Stimulated activated CD4-positive, alpha-beta T cell treated with anti-CD3 and anti-CD28 coated beads, Interleukin-12 subunit alpha, Interleukin-12 subunit beta, amount 100 ng/mL, for 24 hours (primary cell): ENCODE data around the gene SUN5.

Source experiments
- DNase-seq, 2 experiments: peaks; one replicate each; pipeline ENCODE4 v3.0.0-alpha.2; 2020; ENCODE audit warnings: low read depth in 2 of 2

SUN5 gene

DNA sequence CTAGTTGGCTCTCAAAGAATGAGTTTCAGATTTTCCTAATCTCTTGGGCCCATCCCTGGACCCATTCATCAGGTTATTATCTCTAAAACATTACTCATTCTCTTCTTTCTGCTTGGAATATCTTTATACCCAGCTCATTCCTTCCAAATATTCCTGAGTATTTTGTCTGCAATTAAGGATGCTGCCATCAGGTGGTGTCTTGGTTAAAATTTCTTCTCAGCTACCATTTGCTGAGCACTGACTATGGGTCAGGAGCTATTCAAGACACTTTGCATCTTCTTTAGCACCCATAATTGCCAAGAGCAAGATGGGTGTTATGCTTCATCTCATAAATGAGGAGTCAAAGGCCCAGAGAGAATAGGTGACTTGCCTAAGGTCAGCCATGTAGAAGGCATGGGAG is 8.4 kb downstream of the SUN5 start:
- DNase-seq = no peak

DNA sequence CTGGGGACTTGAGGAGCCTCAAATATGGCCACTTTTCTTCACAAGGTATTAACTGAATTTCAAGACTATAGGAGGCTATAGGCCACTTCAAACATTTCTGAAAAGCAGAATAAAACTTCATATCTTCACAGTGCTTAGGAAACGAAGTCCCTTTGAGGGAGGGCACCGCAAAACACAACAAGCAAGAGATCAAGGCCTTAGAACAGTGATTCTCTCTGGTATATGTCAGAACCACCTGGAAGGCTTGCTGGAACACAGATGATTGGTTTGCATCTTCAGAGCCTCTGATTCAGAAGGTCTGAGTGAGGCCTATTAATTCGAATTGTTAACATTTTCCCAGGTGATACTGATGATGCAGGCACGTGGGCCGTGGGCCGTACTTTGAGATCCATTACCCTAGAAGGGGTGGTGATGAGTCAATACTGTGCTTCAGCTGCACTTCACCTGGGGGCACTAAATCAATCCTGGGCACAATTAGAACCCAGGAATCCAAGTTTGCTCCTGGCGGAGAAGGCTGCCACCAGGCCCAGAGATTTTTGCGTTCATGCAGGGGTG is 10.7 kb downstream of the SUN5 start:
- no peak for DNase-seq

DNA sequence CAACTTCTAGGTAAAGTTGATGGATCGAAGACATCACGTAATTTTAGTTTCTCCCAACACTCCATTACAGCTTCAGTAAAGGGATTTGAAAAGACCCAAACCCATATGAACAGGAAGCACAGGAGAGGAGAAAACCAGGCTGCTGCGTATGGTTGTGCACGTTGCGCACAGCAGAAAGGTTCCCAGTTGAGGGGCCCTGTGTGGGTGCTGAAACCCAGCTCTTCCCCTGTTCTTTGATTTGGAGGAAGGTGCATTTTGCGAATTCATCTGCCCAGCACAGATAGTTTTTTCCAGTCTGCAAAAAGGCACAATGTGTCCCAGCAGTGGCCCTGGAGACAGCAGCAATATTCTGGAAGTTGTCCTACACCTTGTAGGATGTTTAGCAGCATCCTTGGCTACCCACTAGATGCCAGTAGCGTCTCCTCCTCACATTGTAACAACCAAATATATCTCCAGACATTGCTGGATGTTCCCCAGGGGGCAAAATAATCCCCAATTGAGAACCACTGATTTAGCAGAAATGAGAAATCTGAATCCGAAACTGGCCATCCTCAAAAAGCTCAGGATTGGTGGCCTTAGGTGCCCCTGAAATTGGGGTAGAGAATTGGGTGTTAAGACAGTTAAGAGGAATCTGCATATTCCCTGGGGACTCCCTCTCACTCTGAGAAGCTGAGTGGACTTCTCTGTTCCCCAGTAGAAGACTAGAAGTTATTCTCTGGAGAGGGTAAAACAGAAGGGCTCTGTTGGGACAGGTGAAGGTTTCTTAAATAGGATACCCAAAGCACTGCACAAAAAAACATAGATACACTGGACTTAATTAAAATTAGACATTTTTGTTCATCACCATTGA is 12.2 kb downstream of the SUN5 start:
- DNase-seq = no peak

DNA sequence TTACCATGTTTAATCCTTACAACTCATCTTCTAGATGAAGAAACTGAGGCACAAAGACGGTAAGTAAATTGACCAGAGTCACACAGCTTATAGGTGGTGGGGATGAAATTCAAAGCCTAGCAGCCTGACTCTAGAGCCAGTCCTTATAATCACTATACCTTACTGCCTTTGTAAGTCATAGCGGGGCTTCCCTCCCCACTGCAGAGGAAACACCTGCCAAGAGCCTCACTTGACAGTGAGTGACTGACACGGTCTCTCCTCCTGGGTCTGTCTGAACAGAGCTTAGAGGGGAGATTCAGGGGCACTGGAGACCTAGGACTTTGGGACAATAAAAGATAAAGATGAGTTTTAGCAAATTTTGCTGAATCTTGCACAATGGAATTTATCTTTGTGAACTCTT is 12.8 kb downstream of the SUN5 start:
- DNase-seq = no peak

DNA sequence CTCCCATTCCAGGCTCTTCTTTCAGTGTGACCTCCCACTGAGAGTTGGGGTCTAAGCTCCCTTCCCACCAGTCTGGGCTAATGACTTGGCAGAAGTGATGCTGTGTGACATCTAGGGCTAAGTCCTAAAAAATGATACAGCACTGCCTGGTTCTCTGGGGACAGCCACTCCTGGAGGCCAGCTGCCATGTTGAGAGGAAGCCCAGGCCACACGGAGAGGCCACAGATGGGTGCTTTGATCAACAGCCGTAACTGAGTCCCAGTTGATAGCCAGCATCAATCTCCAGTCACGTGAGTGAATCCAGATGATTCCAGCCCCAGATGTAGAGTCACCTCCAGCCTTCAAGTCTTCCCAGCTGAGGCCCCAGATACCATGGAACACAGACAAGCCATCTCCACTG is 13.8 kb downstream of the SUN5 start:
- DNase-seq = no peak

DNA sequence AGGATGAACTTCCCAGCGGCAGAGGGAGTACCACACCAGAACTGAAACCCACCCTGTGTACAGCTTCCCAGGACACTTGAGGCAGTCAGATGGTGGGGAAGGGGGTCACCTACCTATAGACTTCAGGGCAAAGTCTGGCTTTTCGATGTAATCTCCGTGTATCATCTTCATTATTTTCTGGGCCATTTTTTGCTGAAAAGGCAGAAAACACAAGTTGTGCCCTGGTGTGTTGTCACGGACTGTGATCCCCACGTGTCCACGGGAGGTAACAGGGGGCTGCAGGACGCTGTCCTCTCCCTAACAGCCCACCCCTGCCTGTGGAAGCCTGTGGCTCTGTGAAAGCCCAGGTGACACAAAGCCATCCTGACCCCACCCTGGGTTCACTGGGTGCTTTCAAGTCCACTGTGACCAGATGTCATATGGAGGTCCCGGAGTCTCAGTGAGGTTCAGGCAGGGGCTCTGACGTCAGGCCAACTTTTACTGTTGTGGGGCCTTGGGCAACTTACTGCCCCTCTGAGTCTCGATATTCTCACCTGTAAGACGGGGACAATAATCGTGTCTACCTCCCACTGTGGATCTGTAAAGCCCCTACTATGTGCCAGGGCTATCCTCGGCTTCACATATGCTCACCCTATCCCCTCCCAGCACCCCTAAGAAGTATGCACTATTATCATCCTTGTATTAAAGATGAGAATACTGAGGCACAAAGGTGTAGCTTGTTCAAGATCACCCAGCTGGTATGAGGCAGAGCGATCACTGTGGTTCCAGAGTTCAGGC is 14.5 kb downstream of the SUN5 start:
- no peak for DNase-seq

DNA sequence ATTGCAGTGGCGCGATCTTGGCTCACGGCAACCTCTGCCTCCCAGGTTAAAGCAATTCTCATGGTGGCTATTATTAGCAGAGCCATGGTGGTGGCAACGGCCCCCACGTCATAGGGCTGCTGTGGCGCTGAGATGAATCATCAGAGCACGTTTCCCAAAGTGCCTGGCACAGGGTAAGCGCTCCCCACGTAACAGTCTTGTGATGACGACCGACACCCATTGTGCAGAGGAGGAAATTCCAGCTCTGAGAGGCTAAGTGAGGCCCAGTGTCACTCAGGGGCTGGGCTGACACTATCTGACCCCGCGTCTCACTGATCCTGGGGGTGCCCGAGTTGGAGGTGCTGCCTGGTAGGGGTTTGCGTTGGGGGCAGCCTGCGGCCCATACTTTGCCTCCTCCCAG is 16.2 kb downstream of the SUN5 start:
- no peak for DNase-seq

DNA sequence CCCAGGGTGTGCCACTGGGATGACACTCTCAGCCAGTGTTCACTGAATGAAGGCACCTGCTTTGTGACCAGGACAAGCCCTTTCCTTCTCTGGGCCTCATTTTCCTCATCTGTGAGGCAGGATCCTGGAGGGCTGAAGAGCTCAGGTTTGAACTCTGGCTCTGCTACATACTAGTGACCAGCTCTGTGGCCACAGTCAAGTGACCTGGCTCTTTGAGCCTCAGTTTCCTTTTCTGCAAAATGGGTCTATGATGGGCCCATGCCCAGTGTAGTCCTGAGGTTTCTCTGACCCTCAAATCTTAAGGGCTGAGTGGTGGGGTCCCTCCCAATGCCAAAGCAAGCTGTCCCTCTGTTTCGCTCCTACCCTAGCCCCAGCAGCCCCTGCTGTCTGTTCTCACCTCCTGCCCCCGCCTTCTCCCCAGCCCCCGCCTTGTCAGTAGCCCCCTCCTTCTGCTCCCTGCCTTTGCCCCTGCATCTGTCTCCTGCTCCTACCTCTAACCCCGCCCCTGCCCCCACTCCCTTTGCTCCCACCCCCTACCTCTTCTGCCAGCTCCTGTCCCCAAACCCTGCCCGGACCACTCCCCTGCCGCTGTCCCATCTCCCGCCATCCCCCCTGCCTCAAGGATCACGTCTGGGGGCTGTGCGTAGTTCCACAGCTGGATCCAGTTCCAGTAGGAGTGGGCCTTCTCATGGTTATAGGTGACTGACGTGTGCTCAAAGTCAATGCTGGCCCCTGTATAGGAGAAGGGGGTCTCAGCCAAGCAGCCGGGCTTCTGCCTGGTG is 17.0 kb downstream of the SUN5 start:
- no peak for DNase-seq

DNA sequence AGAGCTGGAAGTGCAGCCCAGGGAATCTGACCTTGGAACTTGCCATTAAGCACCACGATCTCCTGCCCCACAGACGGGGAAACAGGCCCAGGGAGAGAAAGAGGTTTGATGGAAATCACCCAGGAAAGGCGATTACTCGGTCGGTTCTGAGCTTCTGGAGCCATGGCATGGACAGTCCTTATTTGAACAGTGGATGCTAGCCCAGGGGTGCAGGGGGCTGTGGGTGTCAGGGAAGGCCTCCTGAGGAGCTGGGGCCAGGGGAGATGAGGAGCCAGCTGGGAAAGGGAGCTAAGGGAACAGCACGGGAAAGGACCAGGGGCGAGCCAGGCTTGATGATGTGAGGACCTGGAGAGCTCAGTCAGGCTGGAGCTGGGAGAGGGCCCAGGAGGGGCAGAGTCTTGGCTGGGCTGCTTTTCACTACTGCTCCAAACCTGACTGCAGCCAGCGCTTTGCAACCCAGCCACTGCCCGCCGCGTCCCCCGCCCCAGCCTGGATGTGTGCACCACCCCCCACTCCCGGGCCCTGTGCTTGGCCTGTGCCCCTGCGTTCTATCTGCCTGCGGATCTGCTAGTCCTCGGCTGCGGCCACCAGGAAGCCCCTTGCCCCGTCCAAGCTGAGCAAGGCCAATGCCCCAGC is 17.8 kb downstream of the SUN5 start:
- DNase-seq = no peak

DNA sequence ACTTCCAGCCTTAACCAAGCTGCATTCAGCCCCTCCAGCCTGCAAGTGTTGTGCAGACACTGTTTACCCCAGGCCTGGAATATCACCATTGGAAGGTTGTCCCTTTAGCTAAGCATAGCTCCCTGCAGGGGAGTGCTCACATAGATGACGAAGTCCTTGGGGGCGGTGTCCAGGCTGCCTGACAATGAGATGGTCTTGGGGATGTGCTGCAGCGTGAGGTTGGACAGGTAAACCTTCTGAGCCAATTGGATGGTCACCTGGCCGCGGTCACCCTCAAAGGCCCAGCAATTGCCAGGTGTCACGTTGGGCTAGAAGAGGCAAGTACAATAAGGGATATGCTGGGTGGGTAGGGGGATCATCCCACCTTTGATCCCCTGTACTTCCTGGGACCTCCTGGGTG is 18.6 kb downstream of the SUN5 start:
- no peak for DNase-seq

DNA sequence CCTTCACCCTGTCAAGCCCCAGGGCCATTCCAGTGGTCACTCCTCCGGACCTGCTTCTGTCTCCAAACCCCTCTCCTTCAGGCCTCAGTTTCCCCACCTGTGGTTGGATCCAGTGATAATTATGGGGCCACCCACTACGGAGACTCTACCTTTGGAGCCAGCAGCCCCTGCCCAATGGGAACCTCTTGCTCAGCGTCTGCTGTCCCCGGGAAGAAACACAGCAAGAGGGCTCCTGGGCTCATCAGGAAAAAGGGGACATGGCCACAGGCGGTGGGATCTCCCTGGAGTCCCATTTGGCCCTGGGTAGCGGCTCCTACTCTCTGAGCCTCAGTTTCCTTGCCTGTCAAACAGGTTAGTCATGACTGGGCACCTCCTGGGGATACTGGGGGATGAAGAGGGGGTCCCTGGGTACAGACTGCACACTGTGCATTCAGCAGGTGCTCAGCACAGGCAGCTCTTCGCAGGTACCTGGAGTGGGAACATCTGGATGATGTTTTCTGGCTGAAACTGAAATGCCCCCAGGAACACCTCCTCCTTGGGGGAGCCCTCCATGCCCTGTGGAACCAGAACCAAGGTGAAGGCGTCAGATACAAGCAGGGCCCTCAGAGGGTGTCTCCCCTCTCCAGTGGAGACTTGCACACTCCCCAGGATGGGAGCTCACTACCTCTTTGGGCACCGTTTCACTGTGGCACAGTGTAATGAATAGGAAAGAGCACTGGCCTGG is 19.4 kb downstream of the SUN5 start:
- DNase-seq = no peak

DNA sequence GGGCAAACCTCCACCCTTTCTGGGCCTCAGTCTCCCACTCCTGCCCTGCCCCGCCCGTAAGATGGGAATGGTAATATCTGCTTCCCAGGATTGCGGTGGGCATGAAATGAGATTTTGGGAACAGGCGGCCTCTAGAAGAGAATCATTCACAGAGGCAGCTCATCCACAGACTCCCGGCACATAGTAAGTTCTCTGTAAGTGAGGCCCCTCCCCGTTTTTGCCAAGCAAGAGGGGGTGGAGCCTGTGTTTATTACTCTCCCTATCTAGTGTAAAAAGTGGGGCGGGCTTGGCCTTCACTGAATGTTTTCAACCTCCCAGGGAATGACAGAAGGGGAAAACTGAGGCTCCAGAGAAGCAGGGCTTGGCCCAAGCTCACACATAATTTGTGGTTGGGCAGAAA is 20.0 kb downstream of the SUN5 start:
- DNase-seq = no peak

DNA sequence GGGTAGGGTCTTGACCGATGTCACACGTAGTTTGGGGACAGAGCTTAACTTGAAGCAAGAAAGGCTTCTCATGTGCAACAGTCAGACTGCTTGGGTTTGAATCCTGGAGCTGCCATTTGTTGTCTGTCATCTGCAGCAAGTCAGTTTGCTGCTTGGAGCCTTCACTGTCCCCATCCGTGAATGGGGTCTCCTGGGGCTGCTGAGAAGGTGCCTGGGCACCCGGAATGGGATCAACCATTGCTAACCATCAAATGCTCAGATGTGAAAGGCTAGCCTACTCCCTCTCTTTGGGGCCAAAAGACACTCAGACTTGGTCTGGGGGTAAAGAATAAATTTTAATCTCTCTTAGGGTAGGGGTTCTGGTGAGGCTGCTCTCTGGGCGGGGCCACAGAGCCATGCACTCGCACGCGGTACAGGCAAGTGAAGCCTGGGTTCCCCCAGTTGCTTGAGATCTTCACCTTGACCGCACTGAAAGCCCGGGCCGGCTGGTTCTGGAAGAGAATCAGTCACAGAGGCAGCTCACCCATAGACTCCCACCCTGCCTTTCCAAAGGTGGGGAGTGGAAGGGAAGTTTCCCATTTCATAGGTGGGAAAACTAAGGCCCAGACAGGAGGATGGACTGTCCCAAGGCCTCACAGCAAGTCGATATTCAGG is 20.6 kb downstream of the SUN5 start:
- DNase-seq = no peak

DNA sequence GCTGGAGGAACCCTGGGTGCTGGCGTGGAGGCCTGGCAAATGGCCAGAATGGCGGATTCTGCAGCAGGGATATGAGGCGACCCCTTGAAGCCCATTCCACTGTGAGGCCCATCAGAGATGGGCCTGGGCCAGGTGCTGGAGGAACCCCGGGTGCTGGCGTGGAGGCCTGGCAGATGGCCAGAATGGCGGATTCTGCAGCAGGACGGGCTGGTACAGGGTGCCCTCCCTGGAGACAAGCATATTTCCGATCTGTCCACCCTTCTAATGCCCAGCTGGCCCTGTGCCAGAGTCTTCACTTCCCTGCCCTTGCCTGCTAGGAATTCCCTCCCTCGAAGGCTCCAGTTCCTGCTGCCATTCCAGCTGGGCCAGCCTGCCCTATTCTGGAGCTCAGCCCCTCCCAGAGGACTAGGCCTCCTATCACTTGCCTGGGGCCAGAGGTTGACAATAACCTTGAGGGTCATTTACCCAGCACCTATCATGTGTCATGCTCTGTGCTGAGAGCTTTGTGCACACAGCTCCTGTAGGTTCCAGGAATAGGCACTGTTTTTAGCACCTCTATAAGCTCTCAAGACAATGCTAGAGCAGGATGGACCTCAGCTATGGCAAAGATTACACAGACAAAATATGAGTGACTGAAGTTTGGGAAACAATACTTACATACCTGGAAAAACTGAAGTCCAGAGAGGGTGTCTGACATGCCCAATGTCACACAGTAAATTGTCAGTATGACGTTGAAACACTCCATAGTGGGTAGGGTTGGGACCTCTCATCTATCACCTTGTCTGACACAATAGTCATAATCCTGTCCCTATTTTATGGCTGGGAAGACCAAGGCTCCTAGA is 21.4 kb downstream of the SUN5 start:
- DNase-seq = no peak

DNA sequence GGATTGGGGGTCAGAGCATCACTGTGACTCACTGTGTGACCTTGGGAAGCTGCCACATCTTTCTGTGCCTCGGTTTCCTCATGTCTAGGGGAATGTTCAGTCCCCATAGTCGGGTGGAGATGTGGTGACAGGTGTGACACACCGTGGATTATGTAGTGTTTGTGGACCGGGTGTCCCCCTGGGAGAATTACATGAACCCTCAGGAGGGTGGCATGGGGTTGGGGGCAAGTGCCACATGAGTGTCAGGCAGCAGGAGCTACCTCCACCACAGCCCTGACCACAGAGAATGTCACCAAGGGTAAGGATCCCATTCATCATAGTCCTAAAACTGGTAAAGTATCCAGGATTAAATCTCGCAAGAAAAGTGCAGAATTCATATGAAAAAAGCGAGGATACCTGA is 23.2 kb downstream of the SUN5 start:
- no peak for DNase-seq

DNA sequence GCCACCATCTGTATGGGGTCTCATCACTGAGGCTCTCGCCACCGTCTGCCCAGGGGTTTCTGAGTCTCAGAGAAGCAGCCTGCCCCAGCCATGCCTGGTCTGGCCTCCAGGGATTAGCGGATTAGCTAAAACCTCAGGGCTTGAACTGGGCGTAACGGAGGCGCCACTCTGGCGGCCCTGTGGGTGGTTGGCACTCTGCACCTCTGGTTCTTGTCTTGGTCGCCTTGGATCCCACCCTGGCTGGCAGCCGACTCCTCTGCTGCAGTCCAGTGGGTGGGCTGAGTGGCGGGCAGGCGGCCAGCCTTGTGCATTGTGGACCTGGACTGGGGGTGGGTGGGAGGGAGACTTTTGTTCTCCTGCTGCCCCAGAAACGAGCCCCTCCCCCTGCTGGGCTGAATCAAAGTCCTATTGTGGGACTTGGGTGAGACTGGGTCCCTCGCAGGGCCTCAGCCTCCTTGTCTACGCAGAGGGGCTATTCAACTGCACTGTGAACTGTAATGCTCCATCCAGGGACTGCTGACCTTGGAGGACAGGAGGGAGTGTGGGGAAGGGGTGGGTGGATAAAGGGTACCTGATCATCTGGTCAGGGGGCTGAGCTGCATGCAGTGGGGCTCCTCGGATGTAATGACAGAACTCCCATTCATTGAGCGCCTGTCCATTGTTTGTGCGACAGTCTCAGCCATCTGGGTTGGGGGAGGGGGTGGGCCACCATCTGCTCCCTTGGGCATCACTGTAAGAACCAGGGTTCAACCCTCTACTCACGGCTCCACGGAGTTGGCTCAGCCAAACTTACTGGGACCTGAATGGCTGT is 23.9 kb downstream of the SUN5 start:
- no peak for DNase-seq

DNA sequence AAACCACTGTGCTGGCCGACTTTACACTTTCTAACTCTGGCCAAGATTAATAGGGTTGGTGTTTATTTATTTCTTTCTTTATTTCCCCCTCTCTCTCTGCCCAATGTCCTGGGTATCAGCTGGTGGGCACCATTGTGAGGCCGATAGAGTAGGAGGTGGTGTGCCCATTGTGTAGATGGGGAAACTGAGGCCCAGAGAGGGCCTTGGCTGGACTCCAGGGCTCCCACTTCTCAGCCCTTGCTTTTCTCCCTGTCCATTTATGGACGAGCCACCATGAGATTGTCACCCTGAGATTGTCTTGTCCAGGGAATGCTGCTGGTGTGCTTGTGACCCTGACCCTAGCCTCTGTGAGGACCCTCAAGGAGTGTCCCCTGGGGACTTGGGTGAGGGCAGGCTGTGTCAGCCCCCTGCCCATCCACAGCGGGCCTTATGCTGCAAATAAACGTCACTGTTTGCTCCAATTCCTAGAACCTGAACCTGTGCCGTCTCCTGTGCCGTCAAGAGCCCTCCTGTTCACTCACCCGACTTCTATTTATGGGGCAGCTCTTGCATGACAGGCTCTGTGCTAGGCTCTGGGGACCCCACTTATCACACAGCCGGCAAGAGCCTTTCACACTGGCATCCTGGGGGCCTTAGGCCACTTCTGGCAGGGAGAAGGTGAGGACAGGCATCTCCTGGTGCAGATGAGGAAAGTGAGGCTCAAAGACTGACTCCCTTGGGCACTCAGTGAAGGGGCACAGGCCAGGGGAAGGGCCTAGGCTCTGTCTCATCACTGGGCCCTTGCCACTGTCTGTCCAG is 24.8 kb downstream of the SUN5 start:
- DNase-seq = no peak

DNA sequence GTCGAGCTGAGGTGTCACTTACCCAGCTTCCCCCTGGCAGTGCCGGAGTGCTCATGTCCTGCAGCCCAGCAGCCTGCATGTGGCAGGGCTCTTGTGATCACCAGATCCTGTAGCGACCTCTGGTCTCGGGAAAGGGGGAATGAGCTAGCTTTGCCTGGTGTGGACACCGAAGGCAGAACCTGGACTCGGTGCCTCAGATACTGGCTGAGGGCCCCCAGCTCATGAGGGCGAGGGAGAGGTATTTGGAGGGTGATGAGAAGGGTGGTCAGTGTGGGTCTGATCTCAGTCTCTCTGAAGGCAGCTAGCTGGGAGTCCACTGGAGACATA is 26.3 kb downstream of the SUN5 start:
- no peak for DNase-seq
